NCI-H2227 (cell line): ENCODE results near the gene HLF.
"Not testable (repeated sequence)": the region's sequence is repeated elsewhere in the genome, so short reads cannot be mapped to it uniquely, and the experiment has no call there.

Experiments used
- DNase-seq: peaks from one replicate; lab custom pipeline; 2025; ENCODE audit not compliant: unreplicated experiment; lab: John Stamatoyannopoulos, UW

Gene HLF

DNA sequence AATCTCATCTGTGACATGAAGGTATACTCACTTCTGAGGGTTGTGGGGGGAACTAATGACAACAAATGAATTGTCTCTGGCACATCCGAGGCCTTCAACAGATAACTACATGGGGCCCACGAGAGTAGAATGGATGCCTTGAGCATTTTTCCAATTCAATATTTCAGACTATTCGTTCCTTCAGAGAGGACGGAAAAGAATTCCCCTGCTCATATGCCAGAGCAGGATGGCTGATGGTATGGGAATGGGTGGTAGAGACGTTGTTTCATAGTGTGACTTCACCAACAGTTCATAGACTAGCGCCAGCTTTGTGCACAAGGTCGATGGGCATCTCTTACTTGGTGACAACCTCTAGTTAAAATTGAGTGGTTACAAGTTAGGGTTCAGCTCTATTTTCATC lies 61.3 kb downstream of the HLF start:
- no peak for DNase-seq

- DNase-seq, result no peak
Measured at GRCh38 chr17:55327225-55328088, 62.7 kb downstream of the HLF start.

- DNase-seq, result not testable (repeated sequence)
Measured at GRCh38 chr17:55328514-55328913, 63.8 kb downstream of the HLF start.

- DNase-seq, result no peak
Measured at GRCh38 chr17:55330344-55330933, 65.7 kb downstream of the HLF start.

GRCh38 chr17:55332296-55333041 lies 67.7 kb downstream of the HLF start:
- peak; percentile 47 for DNase-seq

DNA sequence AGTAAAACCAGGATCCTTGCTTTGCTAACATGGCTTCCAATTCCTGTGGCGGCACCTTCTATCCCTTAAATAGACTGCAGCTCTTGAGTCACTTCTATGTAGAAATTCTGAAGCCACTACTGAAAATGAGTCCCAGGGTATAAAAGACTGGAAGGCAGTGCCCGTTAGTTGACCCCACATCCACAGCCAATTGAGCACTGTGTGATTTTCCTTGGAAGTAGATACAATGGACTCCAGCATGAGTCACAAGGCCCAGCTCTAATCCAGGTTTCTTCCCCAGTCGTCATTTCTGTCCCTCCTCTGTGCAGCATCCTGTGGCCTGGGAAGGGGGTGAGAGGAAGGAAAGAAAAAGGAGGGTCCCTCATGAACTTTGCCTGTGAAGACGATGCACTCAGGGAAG lies 69.5 kb downstream of the HLF start:
- no peak for DNase-seq

- DNase-seq, result no peak
Measured at GRCh38 chr17:55334881-55335540, 70.3 kb downstream of the HLF start.

DNA sequence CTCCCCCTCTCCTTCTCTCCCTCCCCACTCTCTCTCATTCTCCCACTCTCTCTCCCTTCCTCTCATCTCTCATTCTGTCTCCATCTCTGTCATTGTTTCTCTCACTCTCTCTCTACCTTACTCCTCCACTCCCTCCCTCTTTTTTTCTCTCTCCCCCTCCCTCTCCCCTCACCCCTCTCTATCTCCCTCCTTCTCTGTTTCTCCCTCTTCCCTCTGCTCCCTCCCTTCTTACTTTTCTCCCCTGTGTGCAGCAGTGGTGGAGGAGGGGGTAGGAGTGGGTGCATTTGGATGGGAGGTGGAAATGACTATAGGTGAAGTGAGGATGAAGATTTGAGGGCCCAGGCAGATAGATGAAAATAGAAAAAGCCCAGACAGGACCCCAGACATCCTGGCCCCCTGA lies 70.9 kb downstream of the HLF start:
- DNase-seq, result no peak

GRCh38 chr17:55336426-55336825 lies 71.7 kb downstream of the HLF start:
- DNase-seq, result no peak

- no peak for DNase-seq
Measured at GRCh38 chr17:55340176-55340575, 75.4 kb downstream of the HLF start.

- DNase-seq, result no peak
Measured at GRCh38 chr17:55340686-55341085, 75.9 kb downstream of the HLF start.

DNA sequence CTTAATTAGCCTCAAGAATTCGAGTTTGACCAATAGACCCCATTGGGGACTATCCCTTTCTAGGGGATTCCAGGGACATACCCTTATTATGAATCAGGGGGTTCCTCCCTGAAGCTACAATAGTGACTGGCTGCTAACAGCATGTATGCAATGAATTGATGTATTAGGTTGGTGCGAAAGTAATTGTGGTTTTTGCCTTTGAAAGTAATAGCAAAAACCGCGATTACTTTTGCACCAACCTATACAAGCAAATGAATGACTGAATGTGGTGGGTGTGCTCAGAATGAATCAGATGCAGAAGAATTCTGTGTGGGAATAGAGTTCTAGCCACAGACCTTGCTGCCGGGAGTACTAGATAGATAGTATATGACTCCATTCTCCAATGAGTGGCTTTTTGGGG lies 76.7 kb downstream of the HLF start:
- no peak for DNase-seq

- DNase-seq, result no peak
Measured at GRCh38 chr17:55342800-55343585, 78.2 kb downstream of the HLF start.

DNA sequence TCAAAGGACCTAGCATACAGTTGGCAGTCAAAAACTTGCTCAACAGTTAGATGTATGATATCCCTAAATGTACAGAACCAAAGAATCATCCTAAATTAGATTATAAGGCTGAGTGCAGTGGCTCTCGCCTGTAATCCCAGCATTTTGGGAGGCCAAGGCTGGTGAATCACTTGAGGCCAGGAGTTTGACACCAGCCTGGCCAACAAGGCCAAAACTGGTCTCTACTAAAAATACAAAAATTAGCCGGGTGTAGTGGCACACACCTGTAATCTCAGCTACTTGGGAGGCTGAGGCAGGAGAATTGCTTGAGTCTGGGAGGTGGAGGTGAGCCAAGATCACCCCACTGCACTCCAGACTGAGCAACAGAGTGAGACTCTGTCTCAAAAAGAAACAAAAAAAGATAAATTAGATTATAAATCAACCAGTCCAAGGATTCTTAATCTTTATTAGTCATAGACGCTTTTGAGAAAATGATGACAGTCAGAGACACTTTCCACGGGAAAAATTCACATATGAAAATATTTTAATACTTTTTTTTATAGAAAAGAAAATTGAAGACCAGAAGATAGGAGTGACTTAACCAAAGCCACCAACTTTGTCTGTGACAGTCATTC lies 79.2 kb downstream of the HLF start:
- no peak for DNase-seq

GRCh38 chr17:55344514-55344997 lies 79.8 kb downstream of the HLF start:
- DNase-seq, result no peak

GRCh38 chr17:55345132-55345531 lies 80.4 kb downstream of the HLF start:
- DNase-seq, result no peak

- DNase-seq, result no peak
Measured at GRCh38 chr17:55346658-55347057, 81.9 kb downstream of the HLF start.

DNA sequence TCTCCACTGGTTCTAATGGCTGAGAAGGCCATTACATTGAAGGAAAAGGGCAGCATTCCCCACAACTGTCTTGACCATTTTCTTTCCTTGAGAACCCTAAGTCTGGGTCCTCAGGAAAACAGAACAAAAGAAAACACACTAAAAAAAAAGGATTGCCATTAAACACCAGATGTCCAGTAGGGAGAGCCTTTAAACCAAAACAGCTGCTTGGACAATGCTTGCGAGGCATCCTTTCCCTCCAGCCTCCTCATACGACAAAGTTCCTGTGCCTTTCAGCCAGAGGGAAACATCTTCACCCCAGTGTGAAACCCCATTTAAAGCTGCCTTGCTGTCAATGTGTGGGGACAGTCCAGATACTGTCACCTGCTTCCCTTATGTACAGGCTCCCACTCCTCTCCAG lies 82.6 kb downstream of the HLF start:
- DNase-seq, result no peak

GRCh38 chr17:55348749-55349354 lies 84.1 kb downstream of the HLF start:
- DNase-seq, result peak; percentile 61

DNA sequence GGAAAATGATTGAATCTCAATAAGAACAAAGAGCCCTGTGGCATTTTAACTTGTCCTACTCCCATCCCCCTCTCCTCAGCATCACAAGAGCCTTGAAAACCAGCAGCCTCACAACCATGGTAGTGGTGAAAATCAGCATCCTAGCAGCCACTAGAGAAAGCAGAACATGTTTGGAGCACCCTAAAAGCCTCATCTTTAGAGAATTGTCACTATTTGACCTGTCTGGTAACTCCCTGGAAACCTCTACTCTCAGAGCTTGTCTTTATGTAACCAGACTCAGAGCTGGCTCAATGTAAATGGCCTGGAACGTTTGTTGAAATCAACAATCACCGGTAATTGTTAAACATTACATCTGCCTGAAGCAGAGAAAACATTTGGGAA lies 86.1 kb downstream of the HLF start:
- DNase-seq, result no peak
